ENCODE measurements around the gene H1-8.

Gene H1-8

DNA sequence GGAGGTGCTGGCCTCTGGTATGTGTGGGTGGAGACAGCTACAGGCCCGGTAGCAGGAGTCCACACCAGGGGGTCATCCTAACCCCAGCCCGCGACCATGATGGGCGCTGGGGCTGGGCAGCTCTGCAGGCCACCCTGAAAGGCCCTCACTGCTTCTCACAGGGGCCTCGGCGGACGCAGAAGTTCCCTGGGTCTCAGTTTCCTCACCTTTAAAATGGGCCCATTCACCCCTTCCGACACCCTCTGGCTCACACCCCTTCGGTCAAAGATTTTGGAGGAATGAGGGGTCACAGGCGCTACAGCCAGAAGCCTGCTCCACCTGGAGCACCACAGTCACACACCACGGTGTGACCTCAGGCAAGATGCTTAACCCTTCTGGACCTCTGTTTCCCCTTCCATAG lies 55.5 kb downstream of the H1-8 start:
- Mint-ChIP-seq H3K4me3 (no peak overlapping the region), H3K27me3 (no peaks in the 10 kb centered on the region), H3K27ac (ENCODE audit: low read depth) (no peak overlapping the region), H3K9me3 (no peaks in the 10 kb centered on the region), H3K36me3 (ENCODE audit: insufficient read depth) (peaks cover 6% of the 10 kb centered on the region), H3K4me1 (peaks cover 61% of the 10 kb centered on the region)
- no peak for ATAC-seq (replicated peaks; ENCODE audit: extremely low read depth, poor library complexity, severe bottlenecking)
- DNase-seq (ENCODE audit: low spot score in 2 of 2): no peak

DNA sequence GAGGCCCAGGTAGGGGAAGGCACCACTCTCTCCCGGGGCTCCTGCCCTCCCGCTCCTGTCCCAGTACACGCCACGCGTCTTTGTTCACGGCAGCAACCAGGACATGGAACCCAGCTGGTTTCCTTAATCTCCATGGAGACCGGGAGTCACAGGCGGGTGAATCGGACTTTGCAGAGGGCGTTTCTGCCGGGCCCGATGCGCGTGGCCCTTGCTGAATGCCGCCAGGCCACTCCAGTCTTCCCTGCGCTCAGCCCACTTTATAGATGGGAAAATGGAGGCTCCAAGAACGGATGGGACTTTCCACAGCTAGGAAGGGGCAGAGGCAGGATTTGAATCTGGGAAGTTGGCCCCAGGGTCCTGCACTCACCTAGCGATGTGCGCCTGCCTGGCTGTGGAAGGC lies 56.1 kb downstream of the H1-8 start:
- peaks cover 60% of the 10 kb centered on the region for H3K4me1 Mint-ChIP-seq
- H3K9me3 Mint-ChIP-seq: no peaks in the 10 kb centered on the region
- no peak overlapping the region for H3K4me3 Mint-ChIP-seq
- no peaks in the 10 kb centered on the region for H3K27me3 Mint-ChIP-seq
- no peak for DNase-seq (ENCODE audit: low spot score in 2 of 2)
- ATAC-seq (replicated peaks; ENCODE audit: extremely low read depth, poor library complexity, severe bottlenecking): no peak
- H3K27ac Mint-ChIP-seq (ENCODE audit: low read depth): no peak overlapping the region
- H3K36me3 Mint-ChIP-seq (ENCODE audit: insufficient read depth): peaks cover 2% of the 10 kb centered on the region

DNA sequence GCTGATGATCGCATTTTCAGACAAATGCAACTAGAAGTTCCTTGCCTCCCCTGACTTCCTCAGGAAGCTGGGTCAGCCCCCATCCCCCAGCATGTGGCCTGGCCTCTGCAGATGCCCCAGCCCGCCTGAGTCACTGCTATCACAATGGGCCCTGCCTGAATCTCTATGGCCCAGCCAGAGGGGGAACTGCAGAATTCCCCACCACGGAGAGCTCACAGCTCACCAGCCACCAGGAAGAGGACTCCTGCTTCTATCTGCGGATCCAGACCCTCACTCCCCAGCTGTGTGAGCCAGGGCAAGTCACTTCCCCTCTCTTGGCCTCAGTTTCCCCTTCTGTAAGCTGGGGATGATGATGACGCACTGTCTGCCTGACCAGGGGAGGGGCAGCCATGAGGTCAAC lies 56.6 kb downstream of the H1-8 start:
- H3K9me3 Mint-ChIP-seq: no peaks in the 10 kb centered on the region
- H3K27ac Mint-ChIP-seq (ENCODE audit: low read depth): no peak overlapping the region
- ATAC-seq (replicated peaks; ENCODE audit: extremely low read depth, poor library complexity, severe bottlenecking) (no peak), DNase-seq (ENCODE audit: low spot score in 2 of 2) (no peak)
- H3K36me3 Mint-ChIP-seq (ENCODE audit: insufficient read depth): peaks cover 2% of the 10 kb centered on the region
- H3K4me1 Mint-ChIP-seq: peaks cover 60% of the 10 kb centered on the region
- H3K27me3 Mint-ChIP-seq: no peaks in the 10 kb centered on the region
- H3K4me3 Mint-ChIP-seq: no peak overlapping the region

DNA sequence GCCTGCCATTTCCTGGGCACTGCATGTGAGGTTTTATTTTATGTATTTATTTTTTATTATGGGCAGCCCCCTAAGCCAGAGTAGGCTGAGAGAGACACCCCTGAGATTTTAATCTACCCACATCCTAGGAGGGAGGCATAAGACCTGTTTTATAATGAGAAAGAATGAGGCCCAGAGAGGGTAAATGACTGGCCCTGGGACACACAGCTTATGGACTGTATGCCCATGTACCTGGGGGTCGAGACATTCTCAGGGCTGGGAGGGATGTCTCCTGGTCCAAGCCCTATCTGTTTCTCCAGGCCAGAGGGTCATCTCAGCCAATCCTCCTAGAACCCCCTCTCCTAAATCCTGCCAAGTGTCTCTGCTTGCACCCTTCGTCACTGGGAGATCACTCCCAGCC lies 57.4 kb downstream of the H1-8 start:
- Mint-ChIP-seq H3K27me3 (no peaks in the 10 kb centered on the region), H3K4me3 (no peak overlapping the region), H3K9me3 (no peaks in the 10 kb centered on the region), H3K27ac (ENCODE audit: low read depth) (no peak overlapping the region), H3K4me1 (peaks cover 56% of the 10 kb centered on the region), H3K36me3 (ENCODE audit: insufficient read depth) (peaks cover 2% of the 10 kb centered on the region)
- no peak for DNase-seq (ENCODE audit: low spot score in 2 of 2)
- no peak for ATAC-seq (replicated peaks; ENCODE audit: extremely low read depth, poor library complexity, severe bottlenecking)

Data from central memory CD8-positive, alpha-beta T cell (primary cell).